Upper lobe of right lung (tissue), 1 donor: ENCODE measurements around the gene IFI35. TPM values are rescaled to one million over a fixed set of nuclear protein-coding genes. Genes with fewer than 3 reads are reported as not detected.
"Not testable (repeated sequence)": the region's sequence is repeated elsewhere in the genome, so short reads cannot be mapped to it uniquely, and the experiment has no call there.

Experiments used
- ATAC-seq: fragments of 200-7000 bp; cut with Tn5 transposase; one replicate; pipeline ENCODE4 v1.9.1; 2020; ENCODE audit warnings: mild to moderate bottlenecking, moderate library complexity
- DNase-seq: peaks from one replicate; pipeline ENCODE4 v3.0.0-alpha.2; 2020
- H3K27ac ChIP-seq: fragments of 200-600 bp; one replicate; pipeline ENCODE4 v1.8.0; 2022
- H3K27me3 ChIP-seq: fragments of 200-600 bp; one replicate; pipeline ENCODE4 v1.8.0; 2022; ENCODE audit warnings: mild to moderate bottlenecking
- H3K36me3 ChIP-seq: fragments of 200-600 bp; one replicate; pipeline ENCODE4 v1.8.0; 2022
- H3K4me1 ChIP-seq: fragments of 200-600 bp; one replicate; pipeline ENCODE4 v1.8.0; 2022
- H3K4me3 ChIP-seq: fragments of 200-600 bp; one replicate; pipeline ENCODE4 v1.8.0; 2022; ENCODE audit warnings: mild to moderate bottlenecking
- H3K9me3 ChIP-seq: fragments of 200-600 bp; one replicate; pipeline ENCODE4 v1.8.0; 2022
- CTCF ChIP-seq: fragments of 200-600 bp; IDR thresholded peaks from one replicate; pipeline ENCODE4 v1.8.0; 2022; ENCODE audit warnings: antibody characterized with exemption
- intact Hi-C: fragments of 100-400 bp; cut with DNase I; formaldehyde crosslinking; loops from one replicate; pipeline ENCODE4 v1.11.0; 2022
- total RNA-seq: library from RNA; stranded (reverse); fragmentation: NEBNext Ultra II Directional; extraction: Animal tissue kit (Norgen Biotek cat#: 25700); gene quantifications from one replicate; pipeline ENCODE4 v1.2.1, GENCODE V29; 2021
- donor health status: DM: no; HTN: yes; CAD: no; lungs with severe emphysema.

Gene IFI35
- total RNA-seq, 1 donor from 2014 or later = 47.7 TPM

DNA sequence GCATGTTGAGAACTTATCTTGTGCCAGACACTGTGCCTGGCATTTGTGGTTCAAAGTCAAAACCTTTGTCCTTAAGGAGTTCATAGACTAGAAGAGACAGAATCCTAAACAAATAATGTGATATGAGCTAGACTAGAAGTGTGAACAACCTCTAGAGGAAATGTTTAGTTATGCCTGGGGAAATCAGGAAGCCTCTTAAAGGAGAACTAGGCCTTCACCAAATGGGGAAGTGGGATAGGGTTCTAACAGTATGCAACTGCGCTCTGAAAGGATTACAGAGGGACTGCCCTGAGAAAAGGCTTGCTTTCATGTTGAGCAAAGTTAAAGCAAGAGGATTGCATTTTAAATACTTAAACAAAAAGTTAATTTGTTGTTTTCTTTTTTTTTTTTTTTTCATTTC, 21.4 kb upstream of the IFI35 start:
- no peak for TF ChIP-seq CTCF
- Histone ChIP-seq H3K36me3 (peaks cover 52% of the 10 kb centered on the region), H3K27ac (peak overlapping the region; percentile 32), H3K4me1 (peaks cover 15% of the 10 kb centered on the region), H3K27me3 (no peaks in the 10 kb centered on the region), H3K9me3 (no peaks in the 10 kb centered on the region), H3K4me3 (no peak overlapping the region)
- ATAC-seq = peak; percentile 66
- intact Hi-C loops = no loop called here
- DNase-seq = no peak

- no peak overlapping the region for H3K4me3 ChIP-seq
- peaks cover 4% of the 10 kb centered on the region for H3K4me1 ChIP-seq
- no peak overlapping the region for H3K27ac ChIP-seq
- H3K9me3 ChIP-seq = no peaks in the 10 kb centered on the region
- intact Hi-C loops = no loop called here
- DNase-seq (no peak), ATAC-seq (no peak)
- peaks cover 86% of the 10 kb centered on the region for H3K36me3 ChIP-seq
- TF ChIP-seq CTCF = no peak
- no peaks in the 10 kb centered on the region for H3K27me3 ChIP-seq
These were observed 17.4 kb upstream of the IFI35 start for GRCh38 chr17:42989141-42989540.

GRCh38 chr17:42989726-42990652, 16.6 kb upstream of the IFI35 start:
- DNase-seq (no peak), ATAC-seq (no peak)
- TF ChIP-seq CTCF = no peak
- Histone ChIP-seq H3K4me1 (no peaks in the 10 kb centered on the region), H3K36me3 (peaks cover 84% of the 10 kb centered on the region), H3K27me3 (no peaks in the 10 kb centered on the region), H3K27ac (no peak overlapping the region), H3K4me3 (no peak overlapping the region), H3K9me3 (no peaks in the 10 kb centered on the region)
- intact Hi-C loops = no loop called here

- DNase-seq (no peak), ATAC-seq (no peak)
- Histone ChIP-seq H3K4me1 (no peaks in the 10 kb centered on the region), H3K36me3 (peaks cover 71% of the 10 kb centered on the region), H3K27ac (no peak overlapping the region), H3K27me3 (no peaks in the 10 kb centered on the region), H3K4me3 (no peak overlapping the region), H3K9me3 (no peaks in the 10 kb centered on the region)
- intact Hi-C loops = no loop called here
- TF ChIP-seq CTCF = no peak
These were observed 15.1 kb upstream of the IFI35 start for GRCh38 chr17:42991471-42991870.

DNA sequence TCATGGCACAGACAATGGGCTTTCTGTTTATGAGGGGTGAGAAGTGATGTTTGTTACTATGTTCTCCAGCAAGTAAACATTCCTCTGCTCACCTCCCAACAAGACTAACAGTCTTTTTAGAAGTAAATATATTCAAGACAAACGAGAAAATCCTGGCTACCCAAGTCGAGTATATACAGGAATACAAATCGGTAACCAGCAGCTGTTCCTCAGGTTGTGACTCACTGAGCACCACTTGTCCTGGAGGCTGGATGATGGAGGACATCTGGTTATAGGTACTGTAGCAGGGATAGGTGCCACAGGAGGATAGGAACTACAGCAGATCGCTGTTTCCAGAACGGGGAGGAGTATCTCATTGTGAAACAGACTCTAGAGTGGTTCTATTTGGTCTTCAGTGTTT, 13.7 kb upstream of the IFI35 start:
- peaks cover 6% of the 10 kb centered on the region for H3K4me1 ChIP-seq
- no peaks in the 10 kb centered on the region for H3K9me3 ChIP-seq
- no peak overlapping the region for H3K27ac ChIP-seq
- H3K36me3 ChIP-seq = peaks cover 57% of the 10 kb centered on the region
- ATAC-seq (no peak), DNase-seq (no peak)
- no peaks in the 10 kb centered on the region for H3K27me3 ChIP-seq
- intact Hi-C loops = no loop called here
- no peak overlapping the region for H3K4me3 ChIP-seq
- no peak for TF ChIP-seq CTCF

GRCh38 chr17:42993913-42994312, 12.7 kb upstream of the IFI35 start:
- H3K27me3 ChIP-seq, ATAC-seq, H3K27ac ChIP-seq, H3K4me3 ChIP-seq, intact Hi-C loops, H3K4me1 ChIP-seq, DNase-seq, H3K9me3 ChIP-seq: not testable (repeated sequence)
- peaks cover 47% of the 10 kb centered on the region for H3K36me3 ChIP-seq
